Measurements from ENCODE around the gene THSD4. TPM values are rescaled to one million over a fixed set of nuclear protein-coding genes. Genes with fewer than 3 reads are reported as not detected.

Gene THSD4
- total and polyA plus RNA-seq, 4 donors = 6.0 to 42.4 (median 18.5) TPM

GRCh38 chr15:71120428-71120944, 5.2 kb downstream of the THSD4 start:
- DNase-seq (no peak), ATAC-seq (ENCODE audit: insufficient read depth, low FRiP score) (no peak)
- Histone ChIP-seq H3K27ac (ENCODE audit: low read depth in 1 of 2, low read length in 1 of 2) (no peak overlapping the region), H3K36me3 (ENCODE audit: control insufficient read depth in 4 of 4, insufficient read depth in 4 of 4, low read length in 4 of 4) (no peaks in the 10 kb centered on the region), H3K4me1 (ENCODE audit: control insufficient read depth in 5 of 5, insufficient read depth in 5 of 5, low read length in 5 of 5) (peaks cover 0 to 35% (median 9%) of the 10 kb centered on the region in 5 donors), H3K9me3 (ENCODE audit: control insufficient read depth in 4 of 4, insufficient read depth in 3 of 4, low read length in 3 of 4) (no peaks in the 10 kb centered on the region), H3K4me3 (no peak overlapping the region), H3K9ac (ENCODE audit: insufficient read depth in 1 of 2, low read length in 2 of 2) (no peak overlapping the region), H3K27me3 (ENCODE audit: control insufficient read depth in 3 of 3, insufficient read depth in 3 of 3, low read length in 2 of 3) (peaks cover 0 to 3% (median 2%) of the 10 kb centered on the region in 3 donors)
- 79 to 86% methylated on average over 8 of the region's 8 CpGs for WGBS, 2 donors
- TF ChIP-seq CTCF (IDR thresholded peaks at IDR 0.05; ENCODE audit: control extremely low read depth, extremely low read depth) = no peak

GRCh38 chr15:71121442-71121841, 6.2 kb downstream of the THSD4 start:
- H3K4me3 ChIP-seq = no peak overlapping the region
- WGBS, 2 donors = 61 to 85% methylated on average over 3 to 4 of the region's 4 CpGs
- TF ChIP-seq CTCF (IDR thresholded peaks at IDR 0.05; ENCODE audit: control extremely low read depth, extremely low read depth) = no peak
- peaks cover 0 to 35% (median 10%) of the 10 kb centered on the region in 5 donors for H3K4me1 ChIP-seq (ENCODE audit: control insufficient read depth in 5 of 5, insufficient read depth in 5 of 5, low read length in 5 of 5)
- no peak for ATAC-seq (ENCODE audit: insufficient read depth, low FRiP score)
- H3K9me3 ChIP-seq (ENCODE audit: control insufficient read depth in 4 of 4, insufficient read depth in 3 of 4, low read length in 3 of 4) = no peaks in the 10 kb centered on the region
- DNase-seq = no peak
- H3K9ac ChIP-seq (ENCODE audit: insufficient read depth in 1 of 2, low read length in 2 of 2) = no peak overlapping the region
- peak overlapping the region in 1 of 2 donors; percentile 0 for H3K27ac ChIP-seq (ENCODE audit: low read depth in 1 of 2, low read length in 1 of 2)
- no peaks in the 10 kb centered on the region for H3K36me3 ChIP-seq (ENCODE audit: control insufficient read depth in 4 of 4, insufficient read depth in 4 of 4, low read length in 4 of 4)
- H3K27me3 ChIP-seq (ENCODE audit: control insufficient read depth in 3 of 3, insufficient read depth in 3 of 3, low read length in 2 of 3) = peaks cover 0 to 3% (median 2%) of the 10 kb centered on the region in 3 donors

- TF ChIP-seq CTCF (IDR thresholded peaks at IDR 0.05; ENCODE audit: control extremely low read depth, extremely low read depth) = no peak
- ATAC-seq (ENCODE audit: insufficient read depth, low FRiP score) (no peak), DNase-seq (peak in 2 of 3 donors; percentile 39 to 62)
- 77 to 84% methylated on average over 8 of the region's 8 CpGs for WGBS, 2 donors
- no peaks in the 10 kb centered on the region for H3K9me3 ChIP-seq (ENCODE audit: control insufficient read depth in 4 of 4, insufficient read depth in 3 of 4, low read length in 3 of 4)
- no peaks in the 10 kb centered on the region for H3K27me3 ChIP-seq (ENCODE audit: control insufficient read depth in 3 of 3, insufficient read depth in 3 of 3, low read length in 2 of 3)
- H3K9ac ChIP-seq (ENCODE audit: insufficient read depth in 1 of 2, low read length in 2 of 2) = no peak overlapping the region
- no peak overlapping the region for H3K4me3 ChIP-seq
- H3K4me1 ChIP-seq (ENCODE audit: control insufficient read depth in 5 of 5, insufficient read depth in 5 of 5, low read length in 5 of 5) = peaks cover 0 to 25% (median 7%) of the 10 kb centered on the region in 5 donors
- H3K27ac ChIP-seq (ENCODE audit: low read depth in 1 of 2, low read length in 1 of 2) = peak overlapping the region in 1 of 2 donors; percentile 86
- H3K36me3 ChIP-seq (ENCODE audit: control insufficient read depth in 4 of 4, insufficient read depth in 4 of 4, low read length in 4 of 4) = no peaks in the 10 kb centered on the region
Observed at GRCh38 chr15:71124937-71125790, 9.9 kb downstream of the THSD4 start.

Data from lung (tissue), 12 donors.